ENCODE measurements around the gene FEZF2. TPM values are rescaled to one million over a fixed set of nuclear protein-coding genes. Genes with fewer than 3 reads are reported as not detected.

FEZF2 gene
- total and polyA plus RNA-seq, 9 of the 15 experiments (the other 6 are each of a cell fraction or from before 2014, with no cell fraction given), result not detected

DNA sequence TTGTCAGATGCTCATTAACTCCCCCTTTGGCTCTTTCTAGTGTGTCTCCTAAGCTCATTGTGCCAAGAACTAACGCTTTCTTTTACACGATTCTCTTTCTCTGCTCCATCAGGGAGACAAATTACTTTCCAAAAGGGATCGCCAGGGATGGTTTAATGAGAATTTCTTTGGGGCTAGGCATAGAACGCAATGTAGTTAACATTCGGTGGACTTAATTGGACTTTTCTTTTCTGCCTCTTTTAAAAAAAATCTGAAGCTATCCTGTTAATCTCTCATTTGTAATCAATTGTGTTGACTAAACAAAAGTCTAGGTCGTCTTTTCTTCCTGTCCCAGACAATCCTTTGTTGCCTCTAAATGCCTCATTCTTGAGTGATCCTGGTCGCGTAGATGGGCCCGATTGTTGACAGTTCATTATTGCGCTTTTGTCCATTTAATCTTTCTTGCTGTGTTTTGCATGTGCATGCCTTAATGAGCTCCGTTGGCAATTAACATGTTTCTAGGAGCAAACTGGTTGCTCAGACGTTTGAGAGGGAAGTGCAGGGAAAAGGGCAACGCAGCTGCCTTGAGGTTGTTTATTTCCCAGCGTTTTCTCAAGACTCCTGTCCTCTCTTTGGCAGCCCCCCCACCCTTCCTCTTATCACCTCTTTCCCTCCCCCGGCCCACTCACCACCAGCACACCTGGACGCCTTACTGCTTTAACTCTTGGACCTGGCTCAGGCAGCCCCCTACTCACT, 7.8 kb downstream of the FEZF2 start (continued):
- TF ChIP-seq DMBX1 (CRISPR knock-in tag; IDR thresholded peaks at IDR 0.05; ENCODE audit: borderline replicate concordance), result no peak
- TF ChIP-seq RBM25 (IDR thresholded peaks at IDR 0.05; ENCODE audit: low read depth, low read length, severe bottlenecking), result no peak
- TF ChIP-seq, protein P1, sequence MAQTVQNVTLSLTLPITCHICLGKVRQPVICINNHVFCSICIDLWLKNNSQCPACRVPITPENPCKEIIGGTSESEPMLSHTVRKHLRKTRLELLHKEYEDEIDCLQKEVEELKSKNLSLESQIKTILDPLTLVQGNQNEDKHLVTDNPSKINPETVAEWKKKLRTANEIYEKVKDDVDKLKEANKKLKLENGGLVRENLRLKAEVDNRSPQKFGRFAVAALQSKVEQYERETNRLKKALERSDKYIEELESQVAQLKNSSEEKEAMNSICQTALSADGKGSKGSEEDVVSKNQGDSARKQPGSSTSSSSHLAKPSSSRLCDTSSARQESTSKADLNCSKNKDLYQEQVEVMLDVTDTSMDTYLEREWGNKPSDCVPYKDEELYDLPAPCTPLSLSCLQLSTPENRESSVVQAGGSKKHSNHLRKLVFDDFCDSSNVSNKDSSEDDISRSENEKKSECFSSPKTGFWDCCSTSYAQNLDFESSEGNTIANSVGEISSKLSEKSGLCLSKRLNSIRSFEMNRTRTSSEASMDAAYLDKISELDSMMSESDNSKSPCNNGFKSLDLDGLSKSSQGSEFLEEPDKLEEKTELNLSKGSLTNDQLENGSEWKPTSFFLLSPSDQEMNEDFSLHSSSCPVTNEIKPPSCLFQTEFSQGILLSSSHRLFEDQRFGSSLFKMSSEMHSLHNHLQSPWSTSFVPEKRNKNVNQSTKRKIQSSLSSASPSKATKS (CRISPR knock-in tag; IDR thresholded peaks at IDR 0.05), result no peak
- TF ChIP-seq, protein P2, sequence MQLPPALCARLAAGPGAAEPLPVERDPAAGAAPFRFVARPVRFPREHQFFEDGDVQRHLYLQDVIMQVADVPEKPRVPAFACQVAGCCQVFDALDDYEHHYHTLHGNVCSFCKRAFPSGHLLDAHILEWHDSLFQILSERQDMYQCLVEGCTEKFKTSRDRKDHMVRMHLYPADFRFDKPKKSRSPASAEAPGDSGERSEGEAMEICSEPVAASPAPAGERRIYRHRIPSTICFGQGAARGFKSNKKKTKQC (CRISPR knock-in tag; IDR thresholded peaks at IDR 0.05), result no peak
- TF ChIP-seq, protein P3, sequence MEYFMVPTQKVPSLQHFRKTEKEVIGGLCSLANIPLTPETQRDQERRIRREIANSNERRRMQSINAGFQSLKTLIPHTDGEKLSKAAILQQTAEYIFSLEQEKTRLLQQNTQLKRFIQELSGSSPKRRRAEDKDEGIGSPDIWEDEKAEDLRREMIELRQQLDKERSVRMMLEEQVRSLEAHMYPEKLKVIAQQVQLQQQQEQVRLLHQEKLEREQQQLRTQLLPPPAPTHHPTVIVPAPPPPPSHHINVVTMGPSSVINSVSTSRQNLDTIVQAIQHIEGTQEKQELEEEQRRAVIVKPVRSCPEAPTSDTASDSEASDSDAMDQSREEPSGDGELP (CRISPR knock-in tag; IDR thresholded peaks at IDR 0.05; ENCODE audit: borderline replicate concordance), result no peak
- no peak for TF ChIP-seq ZSCAN29 (IDR thresholded peaks at IDR 0.05)
- TF ChIP-seq TARDBP (IDR thresholded peaks at IDR 0.05), result no peak
- no peak for TF ChIP-seq CXXC5 (CRISPR knock-in tag; IDR thresholded peaks at IDR 0.05)
